Stimulated activated CD4-positive, alpha-beta T cell treated with anti-CD3 and anti-CD28 coated beads, Interleukin-4, amount 100 ng/mL, for 4 hours (primary cell): Measurements from ENCODE around the gene MFNG.

ENCODE experiments used
- DNase-seq, 2 experiments: peaks; one replicate each; pipeline ENCODE4 v3.0.0-alpha.2; 2020

MFNG gene

GRCh38 chr22:37492428-37493344, 6.5 kb upstream of the MFNG start:
- peak; percentile 36 to 45 for DNase-seq

- DNase-seq = no peak
Observed at GRCh38 chr22:37491559-37492427, 5.6 kb upstream of the MFNG start.

DNA sequence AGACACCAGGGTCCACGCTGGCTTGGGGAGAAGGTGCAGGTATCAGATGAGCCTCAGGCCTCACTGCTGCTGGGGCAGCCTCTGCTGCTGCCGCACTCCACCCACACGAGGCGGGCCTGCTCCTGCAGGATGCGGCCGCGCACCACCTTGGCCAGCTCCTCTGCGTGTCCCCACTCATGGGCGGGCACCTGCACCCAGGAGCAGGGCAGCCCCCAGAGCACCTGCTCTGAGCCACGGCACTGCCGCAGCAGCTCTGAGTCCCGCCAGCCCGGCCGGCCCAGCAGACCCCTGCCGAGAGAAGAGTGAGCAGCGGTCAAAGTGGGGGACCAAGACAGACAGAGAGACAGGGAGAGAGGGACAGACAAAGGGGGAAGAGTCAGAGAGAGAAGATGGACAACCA, 4.9 kb upstream of the MFNG start:
- DNase-seq = no peak

GRCh38 chr22:37489983-37490382, 3.8 kb upstream of the MFNG start:
- no peak for DNase-seq

DNA sequence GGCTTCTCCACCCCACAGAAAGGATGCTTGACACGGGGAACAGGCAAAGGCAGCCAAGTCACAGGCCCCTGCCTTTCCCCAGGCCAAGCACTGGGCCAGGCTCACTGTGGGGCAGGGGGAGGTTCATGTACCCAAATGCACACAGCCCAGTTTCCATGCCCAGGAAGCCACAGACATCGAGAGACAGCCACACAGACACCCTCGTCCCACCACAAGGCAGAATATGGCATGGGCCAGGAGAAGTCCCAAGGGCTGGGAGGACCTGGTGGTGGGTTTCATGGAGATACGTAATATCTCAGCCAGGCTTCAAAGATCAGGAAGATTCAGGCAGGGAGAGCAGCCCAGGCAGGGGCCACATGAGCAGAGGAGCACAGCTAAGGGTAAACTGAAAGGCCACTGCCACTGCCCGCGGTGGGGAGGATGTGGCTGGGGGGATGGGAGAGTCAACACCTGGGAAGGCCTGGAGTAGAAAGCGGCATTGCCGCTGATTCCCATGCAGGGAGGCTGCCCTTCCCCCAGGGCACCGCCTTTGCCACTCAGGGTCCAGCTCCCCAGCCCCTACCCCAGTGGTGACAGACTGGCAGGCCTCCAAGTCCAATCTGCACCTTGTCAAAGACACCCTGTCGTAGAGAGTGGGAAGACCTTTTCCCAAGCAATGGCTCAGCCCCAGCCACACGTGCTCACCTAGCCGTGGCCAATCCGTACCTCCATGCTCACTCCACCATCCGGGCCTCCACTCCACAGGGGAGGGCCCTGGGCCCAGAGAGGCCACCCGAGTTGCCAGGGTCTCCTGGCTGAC, 2.4 kb upstream of the MFNG start:
- no peak for DNase-seq

GRCh38 chr22:37487571-37487970, 1.4 kb upstream of the MFNG start:
- DNase-seq = no peak

- no peak for DNase-seq
Observed at GRCh38 chr22:37487129-37487528, 945 bp upstream of the MFNG start.

DNA sequence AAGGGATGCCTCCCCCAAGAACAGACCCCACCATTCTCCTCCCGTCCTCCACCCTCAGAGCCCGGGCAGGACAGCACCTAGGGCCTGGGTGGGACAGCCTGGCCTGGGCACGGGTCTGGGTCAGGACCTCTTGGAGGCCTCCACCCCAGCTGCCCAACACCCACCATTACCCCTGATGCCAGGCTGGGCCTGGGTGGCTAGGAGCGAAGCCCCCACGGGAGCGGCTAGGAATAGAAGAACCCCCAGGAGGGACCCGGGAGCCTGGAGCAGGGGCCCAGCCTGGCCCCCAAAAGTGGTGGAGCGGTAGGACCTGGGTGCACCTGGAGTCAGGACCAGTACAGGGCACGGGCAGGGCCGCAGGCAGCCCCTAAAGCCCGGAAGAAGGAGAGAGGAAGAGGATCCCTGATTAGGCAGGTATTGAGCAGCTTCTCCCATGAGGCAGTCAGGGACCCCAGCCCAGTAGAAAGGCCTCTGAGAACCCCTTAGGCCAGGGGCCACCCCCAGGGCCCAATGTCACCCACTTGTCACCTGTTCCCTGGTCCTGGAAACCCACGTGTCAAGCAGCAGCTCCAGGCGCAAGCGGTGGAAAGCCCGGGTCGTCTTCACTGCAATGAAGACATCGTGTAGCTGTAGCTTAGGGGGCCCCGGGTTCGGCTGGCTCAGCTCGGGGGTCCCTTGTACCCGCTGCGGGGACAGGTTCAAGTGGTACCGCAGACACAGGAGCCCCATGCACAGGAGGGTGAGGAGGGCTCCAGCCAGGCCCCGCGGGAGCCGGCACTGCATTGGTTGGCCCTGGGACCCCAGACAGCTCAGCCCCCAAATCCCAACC, 575 bp downstream of the MFNG start:
- no peak for DNase-seq

- DNase-seq = peak; percentile 74 to 75
Observed at GRCh38 chr22:37484480-37485394, 1.4 kb downstream of the MFNG start.

GRCh38 chr22:37483050-37483449, 3.1 kb downstream of the MFNG start:
- DNase-seq = no peak

- DNase-seq = no peak
Observed at GRCh38 chr22:37482244-37482643, 3.9 kb downstream of the MFNG start.

DNA sequence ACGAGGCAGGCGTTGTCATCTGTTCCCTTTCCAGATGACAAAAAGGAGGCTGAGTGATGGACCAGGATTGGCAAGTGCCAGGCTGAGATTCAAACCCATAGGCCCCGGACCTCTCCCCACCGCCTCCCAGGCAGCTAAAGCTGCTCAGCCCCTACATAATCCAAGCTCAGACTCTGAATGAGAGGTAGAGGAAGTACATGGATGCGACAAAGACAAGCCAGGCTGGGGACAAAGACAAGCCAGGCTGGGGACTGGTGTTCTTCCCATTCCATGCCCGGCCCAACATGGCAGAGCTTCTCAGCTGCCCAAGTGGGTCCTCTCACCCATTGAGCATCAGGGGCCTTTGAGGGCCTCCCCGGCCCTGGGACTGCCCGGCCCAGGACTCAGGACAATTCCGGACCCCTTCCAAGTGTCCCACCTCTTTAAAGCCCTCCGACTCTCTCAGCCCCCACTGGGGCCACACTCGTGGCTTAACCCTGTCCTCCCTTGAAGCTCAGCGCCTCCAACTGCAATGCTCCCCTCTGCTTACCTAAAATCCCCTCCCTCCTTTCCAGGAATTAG, 4.8 kb downstream of the MFNG start:
- no peak for DNase-seq

- no peak for DNase-seq
Observed at GRCh38 chr22:37480387-37481346, 5.5 kb downstream of the MFNG start.

DNA sequence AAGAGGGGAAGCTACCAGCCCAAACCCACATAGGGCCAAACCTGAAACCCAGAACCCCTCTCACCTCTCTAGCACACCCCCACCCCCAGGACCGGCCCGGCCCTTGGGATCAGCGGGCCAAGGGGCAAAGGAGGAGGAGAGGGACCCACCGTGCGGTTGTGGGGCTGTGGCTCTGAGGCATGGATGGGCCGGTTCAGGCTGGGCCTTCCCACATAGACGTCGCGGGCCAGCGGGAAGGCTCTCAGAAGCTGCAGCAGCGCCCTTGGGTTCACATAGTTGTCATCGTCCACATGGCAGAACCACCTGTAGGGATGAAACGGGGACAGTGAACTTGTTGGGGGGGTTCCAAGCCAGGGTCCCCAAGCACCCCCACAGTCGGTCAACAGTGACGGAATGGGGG, 7.0 kb downstream of the MFNG start:
- no peak for DNase-seq

DNA sequence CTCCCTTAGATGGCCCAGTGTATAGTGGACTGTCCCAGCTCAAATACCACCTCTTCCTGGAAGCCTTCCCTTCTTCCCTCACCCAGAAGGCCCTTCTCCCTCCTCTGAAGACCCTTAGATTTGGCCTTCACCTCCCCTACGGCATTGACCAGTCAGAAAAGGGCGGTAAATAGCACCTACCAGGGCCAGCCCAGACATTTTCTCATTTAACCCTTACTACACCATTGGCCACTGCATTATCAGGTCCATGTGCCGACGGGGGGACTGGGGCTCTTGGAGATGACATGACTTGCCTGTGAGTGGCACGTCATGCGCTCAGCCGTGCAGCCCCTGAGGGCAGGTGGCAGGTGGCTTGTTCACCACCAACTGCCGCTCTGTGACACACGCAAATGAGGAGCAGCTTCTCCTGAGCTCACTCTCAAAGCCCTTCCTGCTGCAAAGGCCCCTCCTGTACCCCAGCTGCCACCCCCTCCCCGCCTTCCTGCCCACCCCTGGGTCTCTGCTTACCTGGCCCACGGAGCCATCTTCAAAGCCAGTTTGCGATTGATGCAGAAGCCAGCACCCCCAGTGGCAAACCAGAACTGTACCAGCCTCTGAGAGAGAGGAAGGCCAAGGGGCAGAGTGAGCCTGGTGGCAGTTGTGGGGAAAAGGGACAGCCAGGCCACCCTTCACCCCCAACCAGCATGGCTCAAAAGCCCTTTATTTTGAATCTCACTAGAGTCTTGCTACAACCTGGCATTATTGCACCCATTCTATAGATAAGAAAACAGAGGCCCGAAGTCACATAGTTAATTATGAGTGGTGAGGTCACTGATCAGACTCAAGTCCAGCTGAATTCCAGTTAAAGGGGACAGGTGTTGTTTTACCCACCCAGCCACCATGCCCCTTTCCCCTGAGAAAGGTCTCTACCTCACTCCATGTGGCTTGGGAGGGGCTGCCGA, 9.5 kb downstream of the MFNG start:
- no peak for DNase-seq

DNA sequence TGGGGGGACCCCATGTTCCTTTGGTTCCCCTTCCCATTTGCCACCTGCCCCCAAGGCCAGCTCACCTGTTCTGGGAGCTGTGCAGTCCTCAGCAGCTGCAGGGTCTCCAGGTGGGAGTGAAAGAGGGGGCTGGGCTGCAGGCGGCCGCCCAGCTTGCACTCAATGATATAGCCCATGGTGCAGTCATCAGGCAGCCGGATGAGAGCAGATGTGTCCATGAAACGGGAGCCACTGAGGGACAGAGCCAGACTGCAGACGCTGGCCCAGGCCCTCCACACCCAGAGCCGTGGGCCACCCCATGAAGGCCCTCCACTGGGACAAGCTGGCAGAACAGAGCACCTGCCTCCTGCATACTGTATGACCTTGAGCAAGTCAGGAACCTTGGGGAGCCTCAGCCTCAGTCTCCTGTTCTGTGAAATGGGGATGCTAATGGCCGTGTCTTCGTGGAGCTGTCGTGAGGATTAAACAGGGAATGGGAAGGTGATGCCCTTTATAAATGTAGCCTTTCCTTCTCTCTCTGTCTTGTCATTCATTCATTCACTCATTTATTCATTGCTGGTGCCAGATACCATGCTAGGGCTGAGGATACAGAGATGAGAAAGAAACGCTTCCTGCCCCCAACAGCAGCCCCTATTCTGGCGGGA, 11.6 kb downstream of the MFNG start:
- DNase-seq = no peak

GRCh38 chr22:37473437-37473946, 12.7 kb downstream of the MFNG start:
- DNase-seq = no peak
